GM19395 (cell line): ENCODE measurements around the gene PLA2G2D.
"Not testable (repeated sequence)": the region's sequence is repeated elsewhere in the genome, so short reads cannot be mapped to it uniquely, and the experiment has no call there.

ENCODE experiments used
- ATAC-seq: cut with Tn5 transposase; IDR thresholded peaks from one replicate; pipeline ENCODE4 v1.9.1; 2021; ENCODE audit warnings: mild to moderate bottlenecking, moderate library complexity; ENCODE audit not compliant: unreplicated experiment

PLA2G2D gene

GRCh38 chr1:20143318-20143717 lies 24.0 kb upstream of the PLA2G2D start:
- no peak for ATAC-seq

- ATAC-seq = no peak
These were observed 22.8 kb upstream of the PLA2G2D start for GRCh38 chr1:20142001-20142710.

GRCh38 chr1:20141466-20141865 lies 22.1 kb upstream of the PLA2G2D start:
- ATAC-seq = no peak

- ATAC-seq = no peak
These were observed 21.7 kb upstream of the PLA2G2D start for GRCh38 chr1:20141001-20141400.

- no peak for ATAC-seq
These were observed 20.7 kb upstream of the PLA2G2D start for GRCh38 chr1:20139776-20140612.

GRCh38 chr1:20138961-20139550 lies 19.7 kb upstream of the PLA2G2D start, which contains the start of gene PLA2G2F:
Gene PLA2G2F (plus strand): TSS chr1:20139323. CDS start chr1:20139428, 105 bp downstream.
- ATAC-seq = no peak

GRCh38 chr1:20138346-20138745 lies 19.0 kb upstream of the PLA2G2D start:
- no peak for ATAC-seq

- no peak for ATAC-seq
These were observed 18.3 kb upstream of the PLA2G2D start for GRCh38 chr1:20137604-20138003.

- no peak for ATAC-seq
These were observed 17.7 kb upstream of the PLA2G2D start for GRCh38 chr1:20137055-20137454.

- no peak for ATAC-seq
These were observed 16.9 kb upstream of the PLA2G2D start for GRCh38 chr1:20136249-20136648.

GRCh38 chr1:20134995-20135394 lies 15.7 kb upstream of the PLA2G2D start:
- no peak for ATAC-seq

- not testable (repeated sequence) for ATAC-seq
These were observed 11.2 kb upstream of the PLA2G2D start for GRCh38 chr1:20130518-20130917.

- ATAC-seq = no peak
These were observed 7.6 kb upstream of the PLA2G2D start for GRCh38 chr1:20126806-20127440.

- no peak for ATAC-seq
These were observed 6.9 kb upstream of the PLA2G2D start for GRCh38 chr1:20126041-20126805.

GRCh38 chr1:20125100-20125499 lies 5.8 kb upstream of the PLA2G2D start:
- ATAC-seq = no peak

GRCh38 chr1:20124456-20125057 lies 5.2 kb upstream of the PLA2G2D start:
- no peak for ATAC-seq

- no peak for ATAC-seq
These were observed 4.6 kb upstream of the PLA2G2D start for GRCh38 chr1:20123722-20124455.

- ATAC-seq = no peak
These were observed 1.5 kb upstream of the PLA2G2D start for GRCh38 chr1:20120796-20121195.

- ATAC-seq = no peak
These were observed 2.1 kb downstream of the PLA2G2D start for GRCh38 chr1:20117236-20117635.
